AG09309 (cell line): ENCODE measurements around the gene DMAC2.
A peak's percentile ranks its signal among the peaks of the same experiment; 100 is the strongest.

ENCODE experiments used
- DNase-seq: peaks from one replicate; pipeline ENCODE4 v3.0.0-alpha.2; 2010; ENCODE audit warnings: low read depth
- H3K4me3 ChIP-seq: 2 replicates; pipeline ENCODE4 v1.5.1; 2011; ENCODE audit warnings: mild to moderate bottlenecking, low read depth, low read length, moderate library complexity; ENCODE audit not compliant: control insufficient read depth
- CTCF ChIP-seq: IDR thresholded peaks from 2 replicates; pipeline ENCODE4 v1.5.1; 2011; ENCODE audit warnings: mild to moderate bottlenecking, low read depth, low read length, inconsistent platforms; ENCODE audit not compliant: insufficient read depth, control insufficient read depth; ENCODE audit errors: missing control alignments

Gene DMAC2

GRCh38 chr19:41452584-41453275, 13.0 kb upstream of the DMAC2 start:
- no peak overlapping the region for H3K4me3 ChIP-seq
- TF ChIP-seq CTCF, result no peak
- no peak for DNase-seq

GRCh38 chr19:41449865-41450178, 10.1 kb upstream of the DMAC2 start:
- no peak for DNase-seq
- no peak for TF ChIP-seq CTCF
- no peak overlapping the region for H3K4me3 ChIP-seq

- H3K4me3 ChIP-seq, result peak overlapping the region; percentile 22
- TF ChIP-seq CTCF, result peak; percentile 99
- no peak for DNase-seq
These were observed 9.6 kb upstream of the DMAC2 start for GRCh38 chr19:41449079-41449864.

GRCh38 chr19:41447732-41448332, 8.1 kb upstream of the DMAC2 start:
- TF ChIP-seq CTCF, result no peak
- DNase-seq, result no peak
- H3K4me3 ChIP-seq, result no peak overlapping the region

- no peak for DNase-seq
- no peak overlapping the region for H3K4me3 ChIP-seq
- TF ChIP-seq CTCF, result no peak
These were observed 5.9 kb upstream of the DMAC2 start for GRCh38 chr19:41445575-41445974.

- DNase-seq, result no peak
- H3K4me3 ChIP-seq, result no peak overlapping the region
- no peak for TF ChIP-seq CTCF
These were observed 4.2 kb upstream of the DMAC2 start for GRCh38 chr19:41443813-41444455.
